Naive thymus-derived CD8-positive, alpha-beta T cell (primary cell): ENCODE measurements around the gene MAML3. TPM values are rescaled to one million over a fixed set of nuclear protein-coding genes. Genes with fewer than 3 reads are reported as not detected.

Experiments used
- ATAC-seq, 2 donors: fragments of 150-1000 bp; cut with Tn5 transposase in 1 of 2; sonication (Bioruptor Pico), chemical (Tn5 transposase) in 1 of 2; 1 replicate in 1 of 2; 2 replicates in 1 of 2; pipeline ENCODE4 v1.10.0; 2021; ENCODE audit warnings: mild to moderate bottlenecking in 2 of 2, moderate library complexity in 2 of 2
- POLR2A ChIA-PET: fragments of 350-600 bp; sonication (Branson Sonifier 250); formaldehyde crosslinking; loops from one replicate; lab custom pipeline; 2021; ENCODE audit warnings: antibody characterized with exemption; lab: Charles Lee
- DNase-seq, 10 donors: peaks; one replicate each; pipeline versions ENCODE4 v3.0.0 to v3.0.0-alpha.2; 2020 to 2022
- H3K27ac Mint-ChIP-seq, 10 donors: one replicate each; pipeline ENCODE4 v1.8.0; 2020 to 2022; ENCODE audit warnings: mild to moderate bottlenecking in 10 of 10, mixed read lengths in 10 of 10, moderate library complexity in 4 of 10, inconsistent platforms in 1 of 10
- H3K27me3 Mint-ChIP-seq, 5 donors: one replicate each; pipeline ENCODE4 v1.8.0; 2021 to 2022; ENCODE audit warnings: mixed read lengths in 5 of 5
- H3K36me3 Mint-ChIP-seq, 3 donors: one replicate each; pipeline ENCODE4 v1.8.0; 2020 to 2022; ENCODE audit warnings: mixed read lengths in 3 of 3, mild to moderate bottlenecking in 2 of 3, inconsistent platforms in 1 of 3
- H3K4me1 Mint-ChIP-seq, 4 donors: one replicate each; pipeline ENCODE4 v1.8.0; 2021 to 2022; ENCODE audit warnings: mixed read lengths in 4 of 4
- H3K4me3 Mint-ChIP-seq, 10 donors: one replicate each; pipeline ENCODE4 v1.8.0; 2020 to 2022; ENCODE audit warnings: mild to moderate bottlenecking in 10 of 10, mixed read lengths in 10 of 10, moderate library complexity in 6 of 10, inconsistent platforms in 1 of 10
- H3K9me3 Mint-ChIP-seq, 9 donors: one replicate each; pipeline ENCODE4 v1.8.0; 2020 to 2022; ENCODE audit warnings: mixed read lengths in 9 of 9, mild to moderate bottlenecking in 3 of 9, inconsistent platforms in 1 of 9, moderate library complexity in 1 of 9
- polyA plus RNA-seq, 3 donors: library from polyadenylated mRNA; unstranded; fragments of 300-500 nt; fragmentation: Illumina TruSeq; gene quantifications; one replicate each; pipeline ENCODE4 v1.2.3, GENCODE V29; 2021
- total RNA-seq, 8 experiments: library from RNA in 2 of 8; stranded (reverse) in 2 of 8; gene quantifications; one replicate each; pipeline ENCODE4 v1.2.3 and lab custom pipeline; 2021 to 2026

The MAML3 gene
- total and polyA plus RNA-seq, 5 experiments from 2014 or later, result 0.51 to 5.3 (median 1.6) TPM

- no peak for DNase-seq
- Mint-ChIP-seq H3K4me3 (no peak overlapping the region), H3K4me1 (peaks cover 0 to 6% (median under 1%) of the 10 kb centered on the region in 4 donors), H3K27ac (no peak overlapping the region), H3K9me3 (peaks cover 0 to 18% (median 6%) of the 10 kb centered on the region in 9 donors), H3K27me3 (peaks cover 0 to 1% (median 0%) of the 10 kb centered on the region in 5 donors), H3K36me3 (peaks cover 7 to 13% (median 11%) of the 10 kb centered on the region in 3 donors)
- POLR2A ChIA-PET, result no interaction called here
- ATAC-seq, result no peak
Observed at GRCh38 chr4:139903845-139904244, 250.1 kb downstream of the MAML3 start.

- DNase-seq, result no peak
- POLR2A ChIA-PET, result no interaction called here
- peaks cover 0 to 1% (median 0%) of the 10 kb centered on the region in 5 donors for H3K27me3 Mint-ChIP-seq
- H3K9me3 Mint-ChIP-seq, result peaks cover 0 to 18% (median 6%) of the 10 kb centered on the region in 9 donors
- H3K4me3 Mint-ChIP-seq, result no peak overlapping the region
- no peak for ATAC-seq
- H3K36me3 Mint-ChIP-seq, result peaks cover 7 to 13% (median 11%) of the 10 kb centered on the region in 3 donors
- no peak overlapping the region for H3K27ac Mint-ChIP-seq
- H3K4me1 Mint-ChIP-seq, result peaks cover 0 to 6% (median 5%) of the 10 kb centered on the region in 4 donors
Observed at GRCh38 chr4:139902321-139903320, 251.4 kb downstream of the MAML3 start.

DNA sequence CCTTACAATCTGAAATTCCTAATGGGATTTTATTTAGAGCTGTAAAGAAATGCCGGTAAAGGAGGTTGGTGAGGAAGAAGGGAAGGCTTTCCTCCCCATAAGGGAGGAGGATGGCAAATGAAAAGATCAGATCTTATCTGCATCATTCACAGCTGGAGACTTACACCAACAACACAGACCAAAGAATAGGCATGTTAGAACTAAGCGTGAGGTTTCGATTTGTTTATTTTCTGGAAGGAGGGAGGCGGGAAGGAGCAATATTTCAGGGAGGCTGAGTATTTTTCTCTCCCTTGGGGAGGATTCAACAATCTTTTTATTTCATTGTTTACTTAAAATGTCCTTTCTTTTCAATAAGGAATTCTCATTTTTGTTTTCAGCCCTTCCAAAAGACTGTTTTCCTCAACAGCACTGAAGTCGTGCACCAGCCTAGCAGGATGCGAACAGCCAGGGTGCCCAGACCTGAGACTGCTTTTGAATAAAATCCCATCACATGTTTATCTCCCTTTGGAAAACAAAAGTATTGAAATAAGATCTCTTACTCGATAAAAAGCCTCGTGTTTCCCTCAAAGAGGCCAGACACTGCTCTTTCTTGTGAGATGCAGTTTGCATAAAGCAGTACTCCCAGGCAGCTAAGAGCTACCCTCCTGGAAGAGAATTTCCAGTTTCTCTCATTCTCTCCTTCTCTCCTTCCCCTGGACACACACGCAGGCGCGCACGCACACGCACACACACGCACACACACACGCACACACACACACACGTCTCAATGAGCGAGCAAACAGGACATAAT is 252.3 kb downstream of the MAML3 start:
- Mint-ChIP-seq H3K27me3 (peaks cover 0 to 1% (median 0%) of the 10 kb centered on the region in 5 donors), H3K9me3 (peaks cover 0 to 18% (median 6%) of the 10 kb centered on the region in 9 donors), H3K4me1 (peaks cover 0 to 6% (median 5%) of the 10 kb centered on the region in 4 donors), H3K36me3 (peaks cover 7 to 13% (median 11%) of the 10 kb centered on the region in 3 donors), H3K4me3 (no peak overlapping the region), H3K27ac (no peak overlapping the region)
- no peak for DNase-seq
- POLR2A ChIA-PET, result no interaction called here
- ATAC-seq, result no peak

- H3K27ac Mint-ChIP-seq, result no peak overlapping the region
- ATAC-seq (no peak), DNase-seq (no peak)
- H3K27me3 Mint-ChIP-seq, result peaks cover 0 to 1% (median 0%) of the 10 kb centered on the region in 5 donors
- H3K4me1 Mint-ChIP-seq, result peaks cover 0 to 6% (median 5%) of the 10 kb centered on the region in 4 donors
- H3K4me3 Mint-ChIP-seq, result no peak overlapping the region
- peaks cover 7 to 13% (median 7%) of the 10 kb centered on the region in 3 donors for H3K36me3 Mint-ChIP-seq
- POLR2A ChIA-PET, result no interaction called here
- H3K9me3 Mint-ChIP-seq, result peaks cover 0 to 18% (median 4%) of the 10 kb centered on the region in 9 donors
Observed at GRCh38 chr4:139900964-139901376, 253.0 kb downstream of the MAML3 start.

GRCh38 chr4:139899346-139899745 is 254.6 kb downstream of the MAML3 start:
- no peak for ATAC-seq
- H3K9me3 Mint-ChIP-seq, result peaks cover 0 to 8% (median 0%) of the 10 kb centered on the region in 9 donors

DNA sequence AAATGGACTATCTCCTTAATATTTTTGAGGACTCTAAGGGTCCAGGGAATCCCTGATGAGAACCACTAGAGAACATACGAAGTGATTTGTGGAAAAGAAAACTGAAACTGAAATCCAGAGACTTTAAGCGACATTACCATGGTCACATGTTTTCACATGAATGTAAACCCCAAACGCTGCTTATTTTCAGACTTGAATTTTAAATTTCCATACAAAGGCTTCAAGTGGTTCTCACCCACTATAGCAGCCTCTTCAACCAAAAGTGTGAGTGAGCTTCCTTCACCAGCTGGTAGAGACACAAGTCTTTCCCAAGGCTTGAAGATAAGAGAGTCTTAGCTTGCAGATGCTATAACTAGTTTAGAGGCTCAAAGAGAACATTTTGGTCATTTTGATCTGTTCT is 255.7 kb downstream of the MAML3 start:
- DNase-seq (no peak), ATAC-seq (no peak)
- peak overlapping the region in 2 of 10 donors; percentile 3 to 6 for H3K27ac Mint-ChIP-seq
- peaks cover 0 to 1% (median 0%) of the 10 kb centered on the region in 5 donors for H3K27me3 Mint-ChIP-seq
- peak overlapping the region in 4 of 10 donors; percentile 23 to 49 (median 28) for H3K4me3 Mint-ChIP-seq
- H3K36me3 Mint-ChIP-seq, result no peaks in the 10 kb centered on the region
- peaks cover 0 to under 1% (median 0%) of the 10 kb centered on the region in 9 donors for H3K9me3 Mint-ChIP-seq
- POLR2A ChIA-PET, result no interaction called here
- H3K4me1 Mint-ChIP-seq, result peaks cover 0 to 6% (median 5%) of the 10 kb centered on the region in 4 donors

More at GRCh38 chr4:139899346-139899745, 254.6 kb downstream of the MAML3 start:
- H3K27me3 Mint-ChIP-seq, result peaks cover 0 to 1% (median 0%) of the 10 kb centered on the region in 5 donors
- peaks cover 2% of the 10 kb centered on the region in 3 donors for H3K36me3 Mint-ChIP-seq
- POLR2A ChIA-PET, result no interaction called here
- H3K4me1 Mint-ChIP-seq, result peaks cover 0 to 6% (median 5%) of the 10 kb centered on the region in 4 donors
- no peak for DNase-seq
- H3K27ac Mint-ChIP-seq, result no peak overlapping the region
- no peak overlapping the region for H3K4me3 Mint-ChIP-seq

DNA sequence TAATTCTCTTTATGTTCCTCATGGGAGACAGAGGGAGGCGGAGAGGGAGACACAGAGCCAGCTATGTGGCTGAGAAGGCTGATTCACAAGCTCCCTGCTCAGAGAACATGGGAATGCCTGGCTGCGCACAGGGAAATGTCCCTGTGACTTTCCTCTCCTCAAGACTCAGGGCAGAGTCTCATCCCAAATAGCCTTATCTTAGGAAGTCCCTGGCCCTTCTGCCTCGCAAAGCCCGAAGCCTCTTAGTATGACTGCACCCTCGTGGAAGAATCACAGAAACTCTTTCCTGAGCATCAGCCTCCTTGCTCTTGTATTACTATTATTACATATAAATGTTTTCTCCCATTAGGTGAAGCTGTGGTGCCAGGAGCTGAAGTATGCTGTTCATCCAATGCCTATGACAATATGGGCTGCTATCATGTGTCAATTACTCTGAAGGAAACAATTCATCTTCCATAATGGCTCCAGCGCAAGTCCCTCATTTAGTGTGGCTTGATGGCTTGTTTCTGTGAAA is 257.8 kb downstream of the MAML3 start:
- H3K4me1 Mint-ChIP-seq, result peaks cover 0 to 6% (median 4%) of the 10 kb centered on the region in 4 donors
- H3K9me3 Mint-ChIP-seq, result no peaks in the 10 kb centered on the region
- POLR2A ChIA-PET, result no interaction called here
- no peak overlapping the region for H3K4me3 Mint-ChIP-seq
- H3K36me3 Mint-ChIP-seq, result no peaks in the 10 kb centered on the region
- no peak for ATAC-seq
- no peaks in the 10 kb centered on the region for H3K27me3 Mint-ChIP-seq
- DNase-seq, result no peak
- H3K27ac Mint-ChIP-seq, result no peak overlapping the region

GRCh38 chr4:139893801-139894200 is 260.2 kb downstream of the MAML3 start:
- peaks cover 2 to 5% (median 3%) of the 10 kb centered on the region in 4 donors for H3K4me1 Mint-ChIP-seq
- H3K4me3 Mint-ChIP-seq, result no peak overlapping the region
- H3K27me3 Mint-ChIP-seq, result no peaks in the 10 kb centered on the region
- POLR2A ChIA-PET, result no interaction called here
- H3K9me3 Mint-ChIP-seq, result no peaks in the 10 kb centered on the region
- H3K27ac Mint-ChIP-seq, result no peak overlapping the region
- no peak for DNase-seq
- no peak for ATAC-seq
- peaks cover 0 to 18% (median 10%) of the 10 kb centered on the region in 3 donors for H3K36me3 Mint-ChIP-seq

GRCh38 chr4:139892973-139893736 is 260.8 kb downstream of the MAML3 start:
- POLR2A ChIA-PET, result no interaction called here
- Mint-ChIP-seq H3K4me3 (no peak overlapping the region), H3K9me3 (no peaks in the 10 kb centered on the region), H3K27me3 (no peaks in the 10 kb centered on the region), H3K36me3 (peaks cover 0 to 18% (median 10%) of the 10 kb centered on the region in 3 donors), H3K27ac (no peak overlapping the region), H3K4me1 (peaks cover 0 to 2% (median 0%) of the 10 kb centered on the region in 4 donors)
- ATAC-seq (no peak), DNase-seq (no peak)

GRCh38 chr4:139890816-139891215 is 263.2 kb downstream of the MAML3 start:
- DNase-seq, result no peak
- H3K4me1 Mint-ChIP-seq, result peaks cover 0 to 2% (median 0%) of the 10 kb centered on the region in 4 donors
- H3K36me3 Mint-ChIP-seq, result peaks cover 0 to 18% (median 10%) of the 10 kb centered on the region in 3 donors
- no peaks in the 10 kb centered on the region for H3K9me3 Mint-ChIP-seq
- POLR2A ChIA-PET, result no interaction called here
- H3K27ac Mint-ChIP-seq, result peak overlapping the region in 1 of 10 donors; percentile 22
- ATAC-seq, result no peak
- no peaks in the 10 kb centered on the region for H3K27me3 Mint-ChIP-seq
- H3K4me3 Mint-ChIP-seq, result no peak overlapping the region

- H3K27me3 Mint-ChIP-seq, result no peaks in the 10 kb centered on the region
- H3K4me3 Mint-ChIP-seq, result no peak overlapping the region
- POLR2A ChIA-PET, result no interaction called here
- no peaks in the 10 kb centered on the region for H3K9me3 Mint-ChIP-seq
- ATAC-seq (no peak), DNase-seq (no peak)
- no peak overlapping the region for H3K27ac Mint-ChIP-seq
- peaks cover 0 to 18% (median 10%) of the 10 kb centered on the region in 3 donors for H3K36me3 Mint-ChIP-seq
- peaks cover 0 to 2% (median 0%) of the 10 kb centered on the region in 4 donors for H3K4me1 Mint-ChIP-seq
Observed at GRCh38 chr4:139889901-139890300, 264.1 kb downstream of the MAML3 start.
